ENCODE data around the gene RPL39. TPM values are rescaled to one million over a fixed set of nuclear protein-coding genes. Genes with fewer than 3 reads are reported as not detected.
"Not testable (repeated sequence)": the region's sequence is repeated elsewhere in the genome, so short reads cannot be mapped to it uniquely, and the experiment has no call there.

Gene RPL39
- polyA plus RNA-seq (2013, experiment 1 of 2): 2,173 TPM
- polyA plus RNA-seq (2013, experiment 2 of 2): 2,339 TPM

DNA sequence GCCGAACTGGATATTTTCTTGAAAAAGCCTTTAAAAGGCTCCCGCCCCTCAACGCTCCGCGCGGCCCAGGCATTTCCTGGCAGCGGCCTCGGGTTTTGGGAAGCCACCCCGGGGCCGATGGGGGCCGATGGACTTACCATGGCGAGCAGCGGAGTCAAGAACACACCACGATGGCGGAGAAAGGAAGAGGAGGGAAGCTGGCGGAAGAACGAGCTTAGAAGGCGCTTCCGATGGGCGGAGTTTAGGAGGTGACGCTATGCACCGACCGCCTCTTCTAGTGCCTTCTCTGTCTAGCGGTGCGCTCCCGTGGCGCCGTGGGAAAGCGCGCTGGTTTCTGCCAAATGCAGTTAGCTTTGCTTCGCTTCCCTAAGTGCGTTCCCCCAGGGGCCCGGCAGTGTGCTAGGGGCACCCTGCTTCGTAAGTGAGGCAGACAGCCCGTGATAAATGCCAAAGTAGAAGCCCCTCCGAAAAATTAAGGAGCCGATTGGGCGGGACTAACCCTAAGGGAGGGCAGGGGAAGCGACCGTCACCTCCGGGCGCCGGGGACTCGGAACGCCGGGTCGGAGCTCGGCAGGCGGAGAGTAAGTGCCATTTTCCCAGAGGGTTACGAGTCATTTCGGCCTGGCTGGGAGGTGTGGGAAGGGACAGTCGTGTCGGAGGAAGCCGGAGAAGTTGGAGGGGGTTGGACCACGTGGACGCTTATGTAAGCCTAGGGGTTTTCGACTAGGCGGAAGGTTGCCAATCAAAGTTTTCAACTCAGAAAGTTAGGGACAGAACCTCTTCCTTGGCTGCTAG, at the start of gene RPL39:
TSS of gene RPL39 (minus strand) at position 194 of the 795 bp plus-strand sequence. CDS start at position 140, 54 bp downstream.
- no peaks in the 10 kb centered on the region for H3K27me3 ChIP-seq (ENCODE audit: insufficient read depth, low read length)
- peak within 1 kb of the TSS; percentile 98 for H3K27ac ChIP-seq (ENCODE audit: low read depth, low read length)
- H3K36me3 ChIP-seq (ENCODE audit: insufficient read depth, low read length): peaks cover 37% of the 10 kb centered on the region
- peak within 1 kb of the TSS; percentile 99 for H3K9ac ChIP-seq (ENCODE audit: low read depth, low read length)
- 0 out of 2 replicates have a peak, but pooled peaks cover 7% of the 10 kb centered on the region for H3K4me1 ChIP-seq (ENCODE audit: insufficient read depth, low read length)
- WGBS: under 1% methylated on average over 58 of the region's 58 CpGs
- H3K4me3 ChIP-seq (ENCODE audit: low read length): peak within 1 kb of the TSS; percentile 99
- no peaks in the 10 kb centered on the region for H3K9me3 ChIP-seq (ENCODE audit: insufficient read depth, low read depth, low read length)

DNA sequence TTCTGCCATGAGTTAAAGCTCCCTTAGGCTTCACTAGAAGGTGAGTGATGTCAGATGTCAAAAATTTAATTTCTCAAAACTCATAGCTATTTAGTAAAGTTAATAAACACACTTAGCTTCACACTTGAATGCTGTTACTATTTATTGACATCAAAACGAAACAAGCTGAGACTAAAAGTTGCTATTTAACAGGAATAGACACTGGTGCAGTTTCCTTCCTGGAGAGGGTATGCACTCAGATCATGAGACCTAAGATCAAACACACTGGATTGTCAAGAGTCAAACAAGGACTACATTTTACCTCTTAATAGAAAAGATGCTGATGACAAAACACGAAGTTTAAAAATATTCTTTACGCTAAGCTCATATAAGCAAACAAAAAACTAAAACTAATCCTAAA, 42.5 kb upstream of the RPL39 start:
- Histone ChIP-seq H3K27ac (ENCODE audit: low read depth, low read length) (no peak overlapping the region), H3K4me3 (ENCODE audit: low read length) (no peak overlapping the region), H3K27me3 (ENCODE audit: insufficient read depth, low read length) (no peaks in the 10 kb centered on the region), H3K9me3 (ENCODE audit: insufficient read depth, low read depth, low read length) (no peaks in the 10 kb centered on the region), H3K9ac (ENCODE audit: low read depth, low read length) (no peak overlapping the region), H3K4me1 (ENCODE audit: insufficient read depth, low read length) (no peaks in the 10 kb centered on the region), H3K36me3 (ENCODE audit: insufficient read depth, low read length) (peaks cover 78% of the 10 kb centered on the region)
- 94% methylated on average over 3 of the region's 3 CpGs for WGBS

DNA sequence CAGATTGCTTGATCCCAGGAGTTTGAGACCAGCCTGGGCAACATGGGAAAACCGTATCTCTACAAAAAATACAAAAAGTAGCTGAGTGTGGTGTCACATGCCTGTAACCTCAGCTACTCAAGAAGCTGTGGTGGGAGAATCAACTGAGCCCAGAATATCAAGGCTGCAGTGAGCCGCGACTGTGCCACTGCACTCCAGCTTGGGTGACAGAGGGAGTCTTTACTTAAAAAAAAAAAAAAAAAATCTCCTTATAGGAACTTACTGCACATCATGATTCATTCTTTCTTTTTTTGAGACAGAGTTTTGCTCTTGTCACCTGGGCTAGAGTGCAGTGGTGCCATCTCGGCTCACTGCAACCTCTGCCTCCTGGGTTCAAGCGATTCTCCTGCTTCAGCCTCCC, 37.0 kb upstream of the RPL39 start:
- H3K9me3 ChIP-seq (ENCODE audit: insufficient read depth, low read depth, low read length): no peaks in the 10 kb centered on the region

DNA sequence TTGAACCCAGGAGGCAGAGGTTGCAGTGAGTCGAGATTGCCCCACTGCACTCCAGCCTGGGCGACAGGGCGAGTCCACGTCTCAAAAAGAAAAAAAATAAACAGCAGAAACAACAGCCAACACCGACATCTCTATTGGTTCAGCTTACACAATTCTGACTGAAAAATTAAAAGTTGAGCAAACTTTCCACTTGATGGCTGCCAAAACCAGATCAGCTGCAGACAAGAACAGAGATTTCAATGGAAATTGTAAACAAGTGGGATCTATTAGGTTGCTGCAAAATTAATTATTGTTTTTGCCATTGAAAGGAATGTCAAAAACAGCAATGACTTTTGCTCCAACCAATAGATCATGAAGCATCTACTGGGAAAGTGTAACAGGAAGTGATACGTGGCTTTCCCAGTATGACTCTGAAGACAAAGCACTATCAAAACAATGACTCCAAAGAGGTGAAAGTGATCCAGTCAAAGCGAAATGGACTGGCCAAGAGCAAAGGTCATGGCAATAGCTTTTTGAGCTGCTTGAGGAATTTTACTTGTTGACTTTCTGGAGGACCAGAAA, 35.0 kb upstream of the RPL39 start:
- peaks cover 17% of the 10 kb centered on the region for H3K36me3 ChIP-seq (ENCODE audit: insufficient read depth, low read length)
- H3K27me3 ChIP-seq (ENCODE audit: insufficient read depth, low read length): no peaks in the 10 kb centered on the region
- H3K4me1 ChIP-seq (ENCODE audit: insufficient read depth, low read length): no peaks in the 10 kb centered on the region
- WGBS: 83% methylated on average over 7 of the region's 7 CpGs
- H3K4me3 ChIP-seq (ENCODE audit: low read length): no peak overlapping the region
- no peak overlapping the region for H3K9ac ChIP-seq (ENCODE audit: low read depth, low read length)
- H3K27ac ChIP-seq (ENCODE audit: low read depth, low read length): no peak overlapping the region
- no peaks in the 10 kb centered on the region for H3K9me3 ChIP-seq (ENCODE audit: insufficient read depth, low read depth, low read length)

More for the DNA sequence above, 37.0 kb upstream of the RPL39 start:
- Histone ChIP-seq H3K27me3 (ENCODE audit: insufficient read depth, low read length) (no peaks in the 10 kb centered on the region), H3K36me3 (ENCODE audit: insufficient read depth, low read length) (peaks cover 34% of the 10 kb centered on the region), H3K9ac (ENCODE audit: low read depth, low read length) (no peak overlapping the region), H3K27ac (ENCODE audit: low read depth, low read length) (no peak overlapping the region), H3K4me1 (ENCODE audit: insufficient read depth, low read length) (no peaks in the 10 kb centered on the region), H3K4me3 (ENCODE audit: low read length) (no peak overlapping the region)
- WGBS: 94% methylated on average over 5 of the region's 5 CpGs

DNA sequence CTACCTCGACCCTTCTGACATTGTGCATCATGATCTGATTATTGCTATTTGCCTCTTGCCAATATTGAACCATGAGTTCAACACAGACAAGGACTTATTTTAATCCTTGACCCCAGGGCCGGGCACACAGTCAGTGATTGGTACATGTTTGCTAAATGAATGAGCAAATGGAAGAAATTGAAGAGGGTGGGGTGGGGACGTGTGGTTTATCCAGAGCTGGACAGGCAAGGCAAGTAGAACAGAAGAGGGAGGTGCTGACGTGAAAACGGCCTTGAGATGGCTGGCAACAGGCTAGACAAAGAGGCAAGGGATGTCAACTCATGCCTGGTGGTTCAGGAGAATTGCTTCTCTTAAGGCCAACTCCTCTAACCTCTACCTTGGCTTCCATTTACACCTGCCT, 32.8 kb upstream of the RPL39 start:
- not testable (repeated sequence) for H3K4me1 ChIP-seq (ENCODE audit: insufficient read depth, low read length); H3K36me3 ChIP-seq (ENCODE audit: insufficient read depth, low read length); H3K9me3 ChIP-seq (ENCODE audit: insufficient read depth, low read depth, low read length); H3K27me3 ChIP-seq (ENCODE audit: insufficient read depth, low read length); H3K27ac ChIP-seq (ENCODE audit: low read depth, low read length); H3K4me3 ChIP-seq (ENCODE audit: low read length); H3K9ac ChIP-seq (ENCODE audit: low read depth, low read length)
- WGBS: no CpG with 5 or more reads among the region's 5 CpGs

DNA sequence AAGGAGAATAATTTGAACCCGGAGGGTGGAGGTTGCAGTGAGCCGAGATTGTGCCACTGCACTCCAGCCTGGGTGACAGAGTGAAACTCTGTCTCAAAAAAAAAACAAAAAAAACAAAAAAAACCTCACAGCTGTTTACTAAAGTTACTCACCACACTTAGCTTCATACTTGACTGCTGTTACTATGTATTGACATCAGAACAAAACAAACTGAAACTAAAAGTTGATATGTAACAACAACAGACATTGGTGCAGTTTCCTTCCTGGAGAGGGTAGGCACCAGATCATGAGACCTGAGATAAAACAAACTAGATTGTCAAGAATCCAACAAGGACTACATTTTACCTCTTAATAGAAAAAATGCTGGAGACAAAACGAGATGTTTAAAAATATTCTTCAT, 30.3 kb upstream of the RPL39 start:
- H3K27me3 ChIP-seq (ENCODE audit: insufficient read depth, low read length); H3K27ac ChIP-seq (ENCODE audit: low read depth, low read length); H3K4me1 ChIP-seq (ENCODE audit: insufficient read depth, low read length); H3K36me3 ChIP-seq (ENCODE audit: insufficient read depth, low read length); H3K9ac ChIP-seq (ENCODE audit: low read depth, low read length); H3K4me3 ChIP-seq (ENCODE audit: low read length); H3K9me3 ChIP-seq (ENCODE audit: insufficient read depth, low read depth, low read length): not testable (repeated sequence)
- WGBS: 90% methylated on average over 2 of the region's 3 CpGs

DNA sequence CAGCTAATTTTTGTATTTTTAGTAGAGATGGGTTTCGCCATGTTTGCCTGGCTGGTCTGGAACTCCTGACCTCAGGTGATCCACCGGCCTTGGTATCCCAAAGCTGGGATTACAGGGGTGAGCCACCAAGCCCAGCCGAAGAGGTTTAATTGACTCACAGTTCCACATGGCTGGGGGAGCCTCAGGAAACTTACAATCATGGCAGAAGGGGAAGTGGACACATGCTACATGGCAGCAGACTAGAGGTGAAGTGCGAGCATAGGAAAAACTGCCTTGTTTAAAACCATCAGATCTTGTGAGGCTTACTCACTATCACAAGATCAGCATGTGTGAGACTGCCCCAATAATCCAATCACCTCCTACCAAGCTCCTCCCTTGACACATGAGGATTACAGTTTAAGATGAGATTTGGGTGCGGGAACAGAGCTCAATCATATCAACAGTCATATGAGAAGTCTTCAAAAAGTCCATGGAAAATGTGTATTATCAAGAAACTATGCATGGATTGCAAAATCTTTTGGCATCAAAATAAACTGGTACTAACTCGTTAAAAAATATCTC, 25.8 kb upstream of the RPL39 start:
- Histone ChIP-seq H3K4me1 (ENCODE audit: insufficient read depth, low read length) (no peaks in the 10 kb centered on the region), H3K9ac (ENCODE audit: low read depth, low read length) (no peak overlapping the region), H3K36me3 (ENCODE audit: insufficient read depth, low read length) (no peaks in the 10 kb centered on the region), H3K27me3 (ENCODE audit: insufficient read depth, low read length) (no peaks in the 10 kb centered on the region), H3K4me3 (ENCODE audit: low read length) (no peak overlapping the region), H3K27ac (ENCODE audit: low read depth, low read length) (no peak overlapping the region), H3K9me3 (ENCODE audit: insufficient read depth, low read depth, low read length) (no peaks in the 10 kb centered on the region)
- 87% methylated on average over 5 of the region's 6 CpGs for WGBS

DNA sequence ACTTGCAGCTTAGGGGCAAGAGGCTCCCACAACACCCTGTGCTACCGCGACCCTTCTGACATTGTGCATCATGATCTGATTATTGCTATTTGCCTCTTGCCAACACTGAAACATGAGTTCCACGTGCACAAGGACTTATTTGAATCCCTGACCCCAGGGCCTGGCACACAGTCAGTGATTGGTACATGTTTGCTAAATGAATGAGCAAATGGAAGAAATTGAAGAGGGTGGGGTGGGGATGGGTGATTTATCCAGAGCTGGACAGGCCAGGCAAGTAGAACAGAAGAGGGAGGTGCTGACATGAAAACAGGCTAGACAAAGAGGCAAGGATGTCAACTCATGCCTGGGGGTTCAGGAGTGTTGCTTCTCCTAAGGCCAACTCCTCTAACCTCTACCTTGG, 24.9 kb upstream of the RPL39 start:
- Histone ChIP-seq H3K4me1 (ENCODE audit: insufficient read depth, low read length) (no peaks in the 10 kb centered on the region), H3K27ac (ENCODE audit: low read depth, low read length) (no peak overlapping the region), H3K4me3 (ENCODE audit: low read length) (no peak overlapping the region), H3K9ac (ENCODE audit: low read depth, low read length) (no peak overlapping the region), H3K9me3 (ENCODE audit: insufficient read depth, low read depth, low read length) (no peaks in the 10 kb centered on the region), H3K36me3 (ENCODE audit: insufficient read depth, low read length) (no peaks in the 10 kb centered on the region), H3K27me3 (ENCODE audit: insufficient read depth, low read length) (no peaks in the 10 kb centered on the region)
- WGBS: 97% methylated on average over 3 of the region's 3 CpGs

DNA sequence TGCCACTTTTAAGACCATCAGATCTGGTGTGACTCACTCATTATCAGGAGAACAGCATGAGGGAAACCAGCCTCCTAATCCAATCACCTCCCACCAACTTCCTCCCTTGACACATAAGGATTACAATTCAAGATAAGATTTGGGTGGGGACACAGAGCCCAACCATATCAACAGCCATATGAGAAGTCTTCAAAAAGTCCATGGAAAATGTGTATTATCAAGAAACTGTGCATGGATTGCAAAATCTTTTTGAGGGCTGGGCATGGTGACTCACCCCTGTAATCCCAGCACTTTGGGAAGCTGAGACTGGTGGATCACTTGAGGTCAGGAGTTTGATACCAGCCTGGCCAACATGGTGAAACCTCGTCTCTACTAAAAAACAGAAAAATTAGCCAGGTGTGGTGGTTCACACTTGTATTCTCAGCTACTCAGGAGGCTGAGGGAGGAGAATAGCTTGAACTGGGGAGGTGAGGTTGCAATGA, 17.8 kb upstream of the RPL39 start:
- Histone ChIP-seq H3K36me3 (ENCODE audit: insufficient read depth, low read length) (no peaks in the 10 kb centered on the region), H3K27me3 (ENCODE audit: insufficient read depth, low read length) (no peaks in the 10 kb centered on the region), H3K9ac (ENCODE audit: low read depth, low read length) (no peak overlapping the region), H3K27ac (ENCODE audit: low read depth, low read length) (no peak overlapping the region), H3K9me3 (ENCODE audit: insufficient read depth, low read depth, low read length) (no peaks in the 10 kb centered on the region), H3K4me3 (ENCODE audit: low read length) (no peak overlapping the region), H3K4me1 (ENCODE audit: insufficient read depth, low read length) (no peaks in the 10 kb centered on the region)
- 93% methylated on average over 1 of the region's 1 CpG for WGBS

DNA sequence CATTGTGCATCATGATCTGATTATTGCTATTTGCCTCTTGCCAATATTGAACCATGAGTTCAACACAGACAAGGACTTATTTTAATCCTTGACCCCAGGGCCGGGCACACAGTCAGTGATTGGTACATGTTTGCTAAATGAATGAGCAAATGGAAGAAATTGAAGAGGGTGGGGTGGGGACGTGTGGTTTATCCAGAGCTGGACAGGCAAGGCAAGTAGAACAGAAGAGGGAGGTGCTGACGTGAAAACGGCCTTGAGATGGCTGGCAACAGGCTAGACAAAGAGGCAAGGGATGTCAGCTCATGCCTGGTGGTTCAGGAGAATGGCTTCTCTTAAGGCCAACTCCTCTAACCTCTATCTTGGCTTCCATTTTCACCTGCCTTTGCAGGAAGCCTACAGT, 17.0 kb upstream of the RPL39 start:
- not testable (repeated sequence) for H3K27ac ChIP-seq (ENCODE audit: low read depth, low read length); H3K4me1 ChIP-seq (ENCODE audit: insufficient read depth, low read length); H3K27me3 ChIP-seq (ENCODE audit: insufficient read depth, low read length); H3K4me3 ChIP-seq (ENCODE audit: low read length); H3K36me3 ChIP-seq (ENCODE audit: insufficient read depth, low read length); H3K9me3 ChIP-seq (ENCODE audit: insufficient read depth, low read depth, low read length); H3K9ac ChIP-seq (ENCODE audit: low read depth, low read length)
- WGBS: no CpG with 5 or more reads among the region's 4 CpGs

DNA sequence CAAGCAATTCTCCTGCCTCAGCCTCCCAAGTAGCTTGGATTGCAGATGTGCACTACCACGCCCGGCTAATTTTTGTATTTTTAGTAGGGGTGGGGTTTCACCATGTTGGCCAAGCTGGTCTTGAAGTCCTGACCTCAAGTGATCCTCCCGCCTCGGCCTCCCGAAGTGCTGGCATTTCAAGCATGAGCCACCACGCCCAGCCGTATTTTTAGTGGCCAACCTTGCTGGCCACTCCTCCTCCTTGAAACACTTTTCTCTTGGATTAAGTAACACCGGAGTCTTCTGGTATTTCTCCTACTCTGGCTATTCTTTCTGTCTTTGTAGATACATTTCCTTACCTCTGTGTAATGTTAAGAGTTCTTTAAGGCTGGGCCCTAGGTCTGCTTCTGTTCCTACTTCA, 11.1 kb upstream of the RPL39 start:
- 94% methylated on average over 7 of the region's 8 CpGs for WGBS
- no peaks in the 10 kb centered on the region for H3K9me3 ChIP-seq (ENCODE audit: insufficient read depth, low read depth, low read length)
- no peaks in the 10 kb centered on the region for H3K4me1 ChIP-seq (ENCODE audit: insufficient read depth, low read length)
- no peak overlapping the region for H3K9ac ChIP-seq (ENCODE audit: low read depth, low read length)
- no peak overlapping the region for H3K4me3 ChIP-seq (ENCODE audit: low read length)
- H3K27ac ChIP-seq (ENCODE audit: low read depth, low read length): no peak overlapping the region
- H3K27me3 ChIP-seq (ENCODE audit: insufficient read depth, low read length): no peaks in the 10 kb centered on the region
- H3K36me3 ChIP-seq (ENCODE audit: insufficient read depth, low read length): no peaks in the 10 kb centered on the region
